ENCODE measurements around the gene RSBN1L. TPM values are rescaled to one million over a fixed set of nuclear protein-coding genes. Genes with fewer than 3 reads are reported as not detected.

Gene RSBN1L
- polyA plus RNA-seq, 1 donor from 2014 or later, result 24.7 TPM

DNA sequence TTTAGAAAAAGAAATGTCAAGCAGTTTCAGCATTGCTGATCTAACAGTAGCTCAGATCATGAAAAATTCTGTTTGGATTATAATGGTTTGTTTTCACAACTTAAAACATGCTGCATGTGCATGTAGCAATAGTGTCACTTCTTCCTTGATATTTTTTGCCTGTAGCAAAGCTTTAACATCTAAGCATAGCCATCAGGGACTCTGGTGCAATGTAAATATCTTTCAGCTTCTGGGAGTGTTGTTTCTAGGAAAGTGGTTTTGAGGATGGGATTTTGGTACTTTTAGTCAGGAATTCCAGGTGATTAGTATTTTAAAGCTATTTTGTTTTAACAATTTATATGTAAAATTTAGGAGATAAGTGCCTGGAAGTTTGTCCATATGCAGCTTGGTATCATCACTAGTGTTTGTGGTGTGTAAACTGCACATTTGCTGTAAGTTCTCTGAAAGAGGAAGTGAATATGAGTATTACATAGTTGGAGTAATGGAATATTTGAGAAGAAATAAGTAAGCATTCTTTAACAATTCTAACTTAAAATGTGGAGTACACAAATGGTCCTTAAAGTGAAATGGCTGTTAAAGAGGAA lies 1.9 kb downstream of the RSBN1L start:
- H3K79me2 ChIP-seq (replicated peaks; ENCODE audit: insufficient read depth, low read length), result peaks cover 72% of the 10 kb centered on the region
- no peaks in the 10 kb centered on the region for H3K9me3 ChIP-seq (ENCODE audit: low read length)
- no peaks in the 10 kb centered on the region for H3K27me3 ChIP-seq (ENCODE audit: insufficient read depth, low read depth, low read length)
- TF ChIP-seq POLR2AphosphoS5 (IDR thresholded peaks at IDR 0.05) (no peak), MXI1 (conservative IDR thresholded peaks at IDR 0.05; ENCODE audit: poor library complexity, severe bottlenecking) (peak; percentile 62)
- no peaks in the 10 kb centered on the region for H3F3A ChIP-seq (ENCODE audit: insufficient read depth, low read length, poor library complexity, severe bottlenecking)
- peak overlapping the region; percentile 95 for H3K4me2 ChIP-seq (ENCODE audit: low read length)
- H3K4me3 ChIP-seq (ENCODE audit: low read length), result peak overlapping the region; percentile 77
- peak overlapping the region; percentile 94 for H3K27ac ChIP-seq (ENCODE audit: low read length)
- peaks cover 5% of the 10 kb centered on the region for H4K20me1 ChIP-seq (ENCODE audit: insufficient read depth)
- no peaks in the 10 kb centered on the region for H3K9me2 ChIP-seq (ENCODE audit: insufficient read depth, low read length)
- peak overlapping the region; percentile 91 for H3K9ac ChIP-seq (ENCODE audit: low read length)
- H2AFZ ChIP-seq (ENCODE audit: low read depth, low read length), result peak overlapping the region; percentile 70
- H3K36me3 ChIP-seq (ENCODE audit: insufficient read depth, low read length), result no peaks in the 10 kb centered on the region

DNA sequence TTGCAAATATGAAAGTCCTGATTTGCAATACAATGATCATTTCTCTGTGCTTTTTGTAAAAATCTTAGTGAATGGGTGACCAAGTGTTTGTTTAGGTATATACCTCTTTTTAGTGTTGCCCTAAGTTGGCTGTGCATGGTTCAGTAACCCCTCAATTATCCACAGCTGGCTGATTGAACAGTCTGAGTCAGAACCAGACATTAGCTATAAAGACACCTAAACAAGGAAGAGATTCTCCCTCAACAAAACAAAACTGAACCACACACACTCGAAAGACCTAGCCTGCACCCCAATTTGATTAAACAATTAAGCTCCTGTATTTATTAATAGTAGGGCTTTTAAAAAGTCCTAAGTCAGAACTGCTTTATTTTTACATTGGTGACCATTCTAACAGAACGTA lies 2.8 kb downstream of the RSBN1L start:
- no peaks in the 10 kb centered on the region for H3K9me2 ChIP-seq (ENCODE audit: insufficient read depth, low read length)
- H3K79me2 ChIP-seq (replicated peaks; ENCODE audit: insufficient read depth, low read length), result peaks cover 75% of the 10 kb centered on the region
- H3F3A ChIP-seq (ENCODE audit: insufficient read depth, low read length, poor library complexity, severe bottlenecking), result no peaks in the 10 kb centered on the region
- no peak overlapping the region for H3K27ac ChIP-seq (ENCODE audit: low read length)
- H3K4me2 ChIP-seq (ENCODE audit: low read length), result peak overlapping the region; percentile 95
- H3K27me3 ChIP-seq (ENCODE audit: insufficient read depth, low read depth, low read length), result no peaks in the 10 kb centered on the region
- H3K9ac ChIP-seq (ENCODE audit: low read length), result peak overlapping the region; percentile 91
- H3K4me3 ChIP-seq (ENCODE audit: low read length), result peak overlapping the region; percentile 77
- H2AFZ ChIP-seq (ENCODE audit: low read depth, low read length), result no peak overlapping the region
- peaks cover 5% of the 10 kb centered on the region for H4K20me1 ChIP-seq (ENCODE audit: insufficient read depth)
- H3K9me3 ChIP-seq (ENCODE audit: low read length), result no peaks in the 10 kb centered on the region
- TF ChIP-seq MXI1 (conservative IDR thresholded peaks at IDR 0.05; ENCODE audit: poor library complexity, severe bottlenecking), result no peak
- no peaks in the 10 kb centered on the region for H3K36me3 ChIP-seq (ENCODE audit: insufficient read depth, low read length)

DNA sequence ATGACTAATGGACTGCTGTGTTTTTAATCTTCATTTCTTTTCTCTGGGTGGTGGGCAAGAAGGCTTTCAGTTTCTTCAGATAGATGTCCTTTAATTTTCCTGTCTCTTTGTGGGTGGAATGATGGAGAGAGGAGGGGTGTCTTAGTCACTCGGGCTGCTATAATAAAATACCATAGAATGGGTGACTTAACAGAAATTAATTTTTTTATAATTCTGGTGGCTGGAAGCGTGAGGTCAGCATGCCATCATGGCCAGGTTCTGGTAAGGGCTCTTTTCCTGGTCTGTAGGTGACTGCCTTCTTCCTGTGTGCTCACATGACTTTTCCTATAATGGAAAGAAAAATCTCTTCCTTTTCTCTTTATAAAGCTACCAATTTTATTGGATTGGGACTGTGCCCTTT lies 6.3 kb downstream of the RSBN1L start:
- H3K27me3 ChIP-seq (ENCODE audit: insufficient read depth, low read depth, low read length), result no peaks in the 10 kb centered on the region
- H3K4me2 ChIP-seq (ENCODE audit: low read length), result no peak overlapping the region
- no peaks in the 10 kb centered on the region for H3K9me3 ChIP-seq (ENCODE audit: low read length)
- no peaks in the 10 kb centered on the region for H3K9me2 ChIP-seq (ENCODE audit: insufficient read depth, low read length)
- no peak overlapping the region for H3K4me3 ChIP-seq (ENCODE audit: low read length)
- no peak overlapping the region for H3K9ac ChIP-seq (ENCODE audit: low read length)
- H3K79me2 ChIP-seq (replicated peaks; ENCODE audit: insufficient read depth, low read length), result peaks cover 95% of the 10 kb centered on the region
- no peak overlapping the region for H3K27ac ChIP-seq (ENCODE audit: low read length)
- no peak for TF ChIP-seq RAD21 (conservative IDR thresholded peaks at IDR 0.05)
- no peak for TF ChIP-seq EZH2 (IDR thresholded peaks at IDR 0.05; ENCODE audit: borderline replicate concordance, insufficient read depth, low read length, poor library complexity, severe bottlenecking)
- TF ChIP-seq MXI1 (conservative IDR thresholded peaks at IDR 0.05; ENCODE audit: poor library complexity, severe bottlenecking), result no peak
- no peak for TF ChIP-seq EP300 (conservative IDR thresholded peaks at IDR 0.05; ENCODE audit: poor library complexity, severe bottlenecking)
- TF ChIP-seq, protein P1, sequence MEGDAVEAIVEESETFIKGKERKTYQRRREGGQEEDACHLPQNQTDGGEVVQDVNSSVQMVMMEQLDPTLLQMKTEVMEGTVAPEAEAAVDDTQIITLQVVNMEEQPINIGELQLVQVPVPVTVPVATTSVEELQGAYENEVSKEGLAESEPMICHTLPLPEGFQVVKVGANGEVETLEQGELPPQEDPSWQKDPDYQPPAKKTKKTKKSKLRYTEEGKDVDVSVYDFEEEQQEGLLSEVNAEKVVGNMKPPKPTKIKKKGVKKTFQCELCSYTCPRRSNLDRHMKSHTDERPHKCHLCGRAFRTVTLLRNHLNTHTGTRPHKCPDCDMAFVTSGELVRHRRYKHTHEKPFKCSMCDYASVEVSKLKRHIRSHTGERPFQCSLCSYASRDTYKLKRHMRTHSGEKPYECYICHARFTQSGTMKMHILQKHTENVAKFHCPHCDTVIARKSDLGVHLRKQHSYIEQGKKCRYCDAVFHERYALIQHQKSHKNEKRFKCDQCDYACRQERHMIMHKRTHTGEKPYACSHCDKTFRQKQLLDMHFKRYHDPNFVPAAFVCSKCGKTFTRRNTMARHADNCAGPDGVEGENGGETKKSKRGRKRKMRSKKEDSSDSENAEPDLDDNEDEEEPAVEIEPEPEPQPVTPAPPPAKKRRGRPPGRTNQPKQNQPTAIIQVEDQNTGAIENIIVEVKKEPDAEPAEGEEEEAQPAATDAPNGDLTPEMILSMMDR (IDR thresholded peaks at IDR 0.05; ENCODE audit: poor library complexity, severe bottlenecking), result no peak
- TF ChIP-seq TAF1 (IDR thresholded peaks at IDR 0.05; ENCODE audit: low read depth), result no peak
- no peak for TF ChIP-seq POLR2AphosphoS5 (IDR thresholded peaks at IDR 0.05)
- no peak for TF ChIP-seq SMC3 (conservative IDR thresholded peaks at IDR 0.05; ENCODE audit: poor library complexity)
- TF ChIP-seq, protein P2, sequence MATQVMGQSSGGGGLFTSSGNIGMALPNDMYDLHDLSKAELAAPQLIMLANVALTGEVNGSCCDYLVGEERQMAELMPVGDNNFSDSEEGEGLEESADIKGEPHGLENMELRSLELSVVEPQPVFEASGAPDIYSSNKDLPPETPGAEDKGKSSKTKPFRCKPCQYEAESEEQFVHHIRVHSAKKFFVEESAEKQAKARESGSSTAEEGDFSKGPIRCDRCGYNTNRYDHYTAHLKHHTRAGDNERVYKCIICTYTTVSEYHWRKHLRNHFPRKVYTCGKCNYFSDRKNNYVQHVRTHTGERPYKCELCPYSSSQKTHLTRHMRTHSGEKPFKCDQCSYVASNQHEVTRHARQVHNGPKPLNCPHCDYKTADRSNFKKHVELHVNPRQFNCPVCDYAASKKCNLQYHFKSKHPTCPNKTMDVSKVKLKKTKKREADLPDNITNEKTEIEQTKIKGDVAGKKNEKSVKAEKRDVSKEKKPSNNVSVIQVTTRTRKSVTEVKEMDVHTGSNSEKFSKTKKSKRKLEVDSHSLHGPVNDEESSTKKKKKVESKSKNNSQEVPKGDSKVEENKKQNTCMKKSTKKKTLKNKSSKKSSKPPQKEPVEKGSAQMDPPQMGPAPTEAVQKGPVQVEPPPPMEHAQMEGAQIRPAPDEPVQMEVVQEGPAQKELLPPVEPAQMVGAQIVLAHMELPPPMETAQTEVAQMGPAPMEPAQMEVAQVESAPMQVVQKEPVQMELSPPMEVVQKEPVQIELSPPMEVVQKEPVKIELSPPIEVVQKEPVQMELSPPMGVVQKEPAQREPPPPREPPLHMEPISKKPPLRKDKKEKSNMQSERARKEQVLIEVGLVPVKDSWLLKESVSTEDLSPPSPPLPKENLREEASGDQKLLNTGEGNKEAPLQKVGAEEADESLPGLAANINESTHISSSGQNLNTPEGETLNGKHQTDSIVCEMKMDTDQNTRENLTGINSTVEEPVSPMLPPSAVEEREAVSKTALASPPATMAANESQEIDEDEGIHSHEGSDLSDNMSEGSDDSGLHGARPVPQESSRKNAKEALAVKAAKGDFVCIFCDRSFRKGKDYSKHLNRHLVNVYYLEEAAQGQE (IDR thresholded peaks at IDR 0.05; ENCODE audit: borderline replicate concordance), result no peak
- H4K20me1 ChIP-seq (ENCODE audit: insufficient read depth), result peaks cover 5% of the 10 kb centered on the region
- H3F3A ChIP-seq (ENCODE audit: insufficient read depth, low read length, poor library complexity, severe bottlenecking), result no peaks in the 10 kb centered on the region
- no peak overlapping the region for H2AFZ ChIP-seq (ENCODE audit: low read depth, low read length)
- no peaks in the 10 kb centered on the region for H3K36me3 ChIP-seq (ENCODE audit: insufficient read depth, low read length)
